GM19193 (cell line): ENCODE measurements around the gene FAM149A.

Source experiments
- POLR2A ChIP-seq: IDR thresholded peaks from 4 replicates; pipeline ENCODE4 v1.6.1; 2011; ENCODE audit not compliant: insufficient read depth, insufficient read length; ENCODE audit errors: extremely low read depth

Gene FAM149A

GRCh38 chr4:186104114-186104889 is at the start of gene FAM149A:
TSS of gene FAM149A (plus strand) at chr4:186104704.
- no peak for TF ChIP-seq POLR2A

- TF ChIP-seq POLR2A, result no peak
Measured at GRCh38 chr4:186058253-186058979, 46.1 kb upstream of the FAM149A start.

- no peak for TF ChIP-seq POLR2A
Measured at GRCh38 chr4:186058980-186059316, 45.6 kb upstream of the FAM149A start.

- TF ChIP-seq POLR2A, result no peak
Measured at GRCh38 chr4:186061921-186062320, 42.6 kb upstream of the FAM149A start.

DNA sequence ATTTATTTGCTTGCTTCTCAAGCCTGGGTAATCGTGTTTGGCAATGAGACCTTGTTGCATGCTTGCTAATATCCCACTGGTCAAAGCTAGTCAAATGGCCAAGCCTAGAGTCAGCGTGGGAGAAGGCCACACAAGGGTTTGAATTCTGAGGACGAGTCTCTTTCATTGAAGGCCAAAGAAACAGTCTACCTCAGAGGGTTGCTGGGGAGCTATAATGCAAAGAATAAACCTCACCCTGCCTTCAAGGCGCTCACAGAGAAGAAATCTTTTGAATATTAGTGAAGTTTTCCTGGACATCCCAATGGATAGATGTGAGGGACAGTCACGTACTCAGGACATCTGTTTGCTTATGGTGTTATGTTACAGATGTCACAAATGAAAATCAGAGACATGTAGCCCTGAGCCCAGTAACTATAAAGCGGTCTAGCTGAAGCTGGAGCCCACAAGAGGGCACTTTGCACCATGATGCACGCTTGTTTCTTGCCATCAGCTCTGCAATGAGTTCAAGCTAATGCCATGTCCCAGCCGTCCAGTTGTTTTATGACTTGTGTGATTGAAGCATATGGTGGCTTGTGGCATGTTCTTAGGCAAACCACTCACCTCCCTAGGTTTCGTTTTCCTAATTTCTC is 36.6 kb upstream of the FAM149A start:
- TF ChIP-seq POLR2A, result no peak

DNA sequence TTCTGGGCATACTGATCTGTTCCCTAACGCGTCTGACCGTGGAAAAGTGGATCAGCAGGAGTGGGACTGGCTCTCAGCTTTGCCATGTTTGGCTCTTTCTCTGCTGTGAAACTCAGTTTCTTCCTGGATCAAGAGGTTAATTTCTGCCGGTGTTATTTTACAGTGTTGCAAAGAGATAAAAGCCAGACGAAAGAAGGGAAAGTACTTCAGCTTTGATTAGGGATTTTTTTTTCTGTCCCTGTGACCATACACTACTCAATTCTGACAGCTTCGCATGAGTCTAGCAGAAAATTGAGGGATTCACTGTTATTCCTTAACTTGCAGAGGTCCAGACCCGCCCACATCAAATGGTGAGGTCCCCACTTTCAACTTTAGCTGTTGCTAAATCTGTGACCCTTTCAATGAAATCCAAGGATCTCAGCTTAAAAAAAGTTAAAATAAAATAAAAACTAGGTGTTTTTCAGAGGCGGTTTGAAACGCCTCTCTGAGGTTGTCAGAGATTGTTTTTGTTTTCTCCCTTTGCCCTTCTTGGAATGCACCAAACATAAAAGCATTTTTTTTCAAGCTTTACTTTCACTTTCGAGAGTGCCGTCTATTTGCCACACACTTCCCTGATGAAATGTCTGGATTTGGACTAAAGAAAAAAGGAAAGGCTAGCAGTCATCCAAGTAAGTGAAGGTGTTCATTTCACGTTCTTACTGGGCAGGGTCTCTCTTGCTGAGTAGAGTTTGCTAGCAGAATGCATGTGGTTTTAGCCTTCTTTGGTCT is 35.7 kb upstream of the FAM149A start, which contains the start of gene TLR3:
TLR3 (plus strand) TSS at position 576 of the 768 bp plus-strand sequence. CDS start 7,464 bp downstream, outside the sequence.
- no peak for TF ChIP-seq POLR2A

GRCh38 chr4:186069729-186070128 is 34.8 kb upstream of the FAM149A start:
- TF ChIP-seq POLR2A, result no peak

DNA sequence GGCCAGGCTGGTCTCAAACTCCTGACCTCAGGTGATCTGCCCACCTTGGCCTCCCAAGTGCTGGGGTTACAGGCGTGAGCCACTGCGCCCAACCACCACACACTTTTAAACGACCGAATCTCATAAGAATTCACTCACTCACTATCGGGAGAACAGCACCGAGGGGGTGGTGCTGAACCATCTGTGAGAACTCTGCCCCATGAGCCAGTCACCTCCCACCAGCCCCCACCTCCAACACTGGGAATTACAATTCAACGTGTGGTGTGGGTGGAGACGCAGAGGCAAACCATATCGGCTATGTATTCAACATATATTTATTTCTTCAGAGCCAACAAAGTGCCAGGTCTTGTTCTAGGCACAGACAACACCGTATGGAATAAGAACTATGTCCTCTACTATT is 32.0 kb upstream of the FAM149A start:
- TF ChIP-seq POLR2A, result no peak

DNA sequence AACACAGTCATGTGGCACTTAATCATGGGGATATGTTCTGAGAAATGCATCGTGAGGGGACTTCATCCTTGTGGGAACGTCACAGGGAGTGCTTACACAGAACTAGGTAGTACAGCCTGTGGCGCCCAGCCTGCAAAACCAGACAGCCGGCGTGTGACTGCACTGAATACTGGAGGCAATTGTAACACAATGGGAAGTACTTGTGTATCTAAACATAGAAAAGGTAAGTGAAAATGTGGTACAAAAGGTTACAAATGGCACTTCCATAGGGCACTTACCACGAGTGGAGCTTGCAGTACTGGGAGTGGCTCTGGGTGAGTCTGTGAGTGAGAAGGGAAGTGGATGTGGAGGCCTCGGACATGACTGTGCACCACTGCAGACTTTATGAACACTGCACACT is 30.3 kb upstream of the FAM149A start:
- TF ChIP-seq POLR2A, result no peak

DNA sequence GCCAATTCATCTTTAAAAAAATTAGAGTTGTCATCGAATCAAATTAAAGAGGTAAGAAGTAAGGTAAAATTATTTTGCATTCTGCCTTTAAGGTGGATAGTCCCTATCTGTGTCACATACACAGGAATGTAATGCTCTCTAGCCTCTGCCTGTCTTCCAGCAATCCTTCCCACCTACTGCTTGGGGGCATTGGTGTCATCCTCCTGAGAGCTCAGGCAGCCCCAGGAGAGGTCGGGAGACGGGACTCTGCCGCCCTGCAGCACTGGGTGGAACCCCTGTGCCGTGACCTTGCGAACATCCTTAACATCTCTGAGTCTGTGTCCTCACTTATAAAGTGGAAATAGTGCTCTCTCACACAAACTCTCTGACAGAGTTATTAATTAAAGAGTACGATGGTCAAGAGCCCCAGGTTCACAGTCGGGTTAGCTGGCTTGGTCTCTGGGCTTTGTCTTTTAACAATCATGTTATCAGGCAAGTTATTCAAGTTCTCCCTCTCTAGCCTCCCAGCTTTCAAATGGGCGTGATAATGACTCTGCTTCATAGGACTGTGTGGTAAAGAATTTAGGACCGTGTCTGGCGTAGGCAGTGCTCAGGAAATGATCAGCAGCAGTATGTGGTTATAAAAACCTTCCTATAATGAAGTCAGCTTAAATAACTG is 25.4 kb upstream of the FAM149A start:
- TF ChIP-seq POLR2A, result no peak

DNA sequence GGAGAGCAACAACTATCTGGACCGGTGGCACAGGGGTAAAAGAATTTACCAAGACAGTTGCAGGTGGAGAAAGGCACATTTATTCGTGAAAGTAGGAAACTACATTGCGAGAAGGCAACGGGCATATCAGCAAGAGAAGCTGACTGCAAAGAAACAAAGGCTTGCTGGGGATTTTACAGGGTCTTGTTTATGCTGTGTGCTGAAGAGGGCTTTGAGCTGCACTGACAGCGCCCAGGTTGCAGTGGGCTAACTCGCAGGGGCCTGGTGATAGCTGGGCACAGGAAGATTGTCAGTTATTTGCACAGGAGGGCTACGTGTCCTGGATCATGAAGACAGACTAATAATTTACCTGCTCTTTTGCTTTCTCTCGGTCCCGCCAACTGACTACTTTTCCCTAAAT is 24.8 kb upstream of the FAM149A start:
- TF ChIP-seq POLR2A, result no peak

DNA sequence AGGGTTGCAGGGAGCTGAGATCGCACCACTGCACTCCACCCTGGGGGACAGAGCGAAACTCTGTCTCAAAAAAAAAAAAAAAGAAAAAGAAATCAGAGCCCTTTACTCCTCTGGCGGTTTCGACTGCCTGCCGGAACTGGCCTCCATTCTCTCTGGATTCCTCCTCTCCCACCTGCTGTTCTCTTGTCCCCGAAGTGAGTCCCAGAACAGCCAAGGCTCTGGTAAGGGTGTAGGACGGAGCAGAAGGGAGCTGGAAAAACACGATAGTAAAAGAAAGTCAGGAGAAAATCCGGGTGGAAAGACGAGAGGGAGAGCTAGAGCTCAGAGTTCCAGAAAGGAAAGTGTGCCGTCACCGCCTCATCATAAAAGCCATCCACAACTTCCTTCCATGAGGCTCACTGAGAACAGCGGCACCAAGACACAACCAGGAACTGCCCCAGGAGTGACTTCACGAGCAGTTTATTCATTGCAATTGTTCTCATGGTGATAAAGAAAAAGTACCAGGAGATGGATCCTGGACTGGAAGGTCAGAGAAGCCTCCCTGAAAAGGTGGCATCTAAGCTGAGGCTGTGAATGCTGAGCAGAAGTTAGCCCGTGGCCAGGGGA is 23.2 kb upstream of the FAM149A start:
- TF ChIP-seq POLR2A, result no peak

- no peak for TF ChIP-seq POLR2A
Measured at GRCh38 chr4:186082221-186082620, 22.3 kb upstream of the FAM149A start.

DNA sequence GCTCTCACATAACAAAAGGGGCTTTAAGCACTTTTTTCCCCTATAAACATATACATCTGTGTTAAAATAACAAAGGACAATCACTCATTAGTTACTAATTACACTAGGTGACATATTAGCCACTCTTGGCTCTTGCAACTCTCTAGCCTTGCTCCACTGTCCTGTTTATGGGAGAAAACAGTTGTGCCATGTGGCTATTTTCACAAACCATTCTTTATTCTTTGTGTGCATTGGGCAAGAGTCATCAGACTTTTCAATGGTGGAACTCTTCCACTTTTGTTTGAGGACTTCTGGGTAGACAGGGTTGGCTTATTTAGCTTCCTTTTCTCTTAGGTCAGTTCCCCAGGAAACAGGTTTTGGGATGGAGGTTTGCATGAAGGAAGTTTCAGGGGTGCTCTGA is 16.0 kb upstream of the FAM149A start:
- TF ChIP-seq POLR2A, result no peak
